ENCODE data around the gene ACTBL2.

Gene ACTBL2

GRCh38 chr5:57448287-57448686 lies 34.3 kb downstream of the ACTBL2 start:
- DNase-seq, result no peak

- no peak for DNase-seq
Measured at GRCh38 chr5:57447658-57448057, 35.0 kb downstream of the ACTBL2 start.

GRCh38 chr5:57446966-57447365 lies 35.6 kb downstream of the ACTBL2 start:
- no peak for DNase-seq

- DNase-seq, result no peak
Measured at GRCh38 chr5:57445705-57446037, 36.9 kb downstream of the ACTBL2 start.

GRCh38 chr5:57445006-57445704 lies 37.5 kb downstream of the ACTBL2 start:
- no peak for DNase-seq

GRCh38 chr5:57442080-57442839 lies 40.4 kb downstream of the ACTBL2 start:
- no peak for DNase-seq

GRCh38 chr5:57441557-57441956 lies 41.1 kb downstream of the ACTBL2 start:
- DNase-seq, result no peak

- no peak for DNase-seq
Measured at GRCh38 chr5:57439601-57440000, 43.0 kb downstream of the ACTBL2 start.

- DNase-seq, result no peak
Measured at GRCh38 chr5:57437976-57438805, 44.4 kb downstream of the ACTBL2 start.

GRCh38 chr5:57436586-57436985 lies 46.0 kb downstream of the ACTBL2 start:
- no peak for DNase-seq

- no peak for DNase-seq
Measured at GRCh38 chr5:57435701-57436134, 46.9 kb downstream of the ACTBL2 start.

- DNase-seq, result no peak
Measured at GRCh38 chr5:57434683-57435082, 47.9 kb downstream of the ACTBL2 start.

GRCh38 chr5:57434227-57434640 lies 48.4 kb downstream of the ACTBL2 start:
- no peak for DNase-seq

GRCh38 chr5:57432876-57433275 lies 49.7 kb downstream of the ACTBL2 start:
- no peak for DNase-seq

GRCh38 chr5:57431759-57432158 lies 50.9 kb downstream of the ACTBL2 start:
- DNase-seq, result no peak
